Endothelial cell of umbilical vein (primary cell): ENCODE measurements around the gene CCNK. TPM values are rescaled to one million over a fixed set of nuclear protein-coding genes. Genes with fewer than 3 reads are reported as not detected.

ENCODE experiments used
- BruUV-seq: library from RNA; stranded (reverse); fragments of 400-500 nt; replicated peaks from 2 replicates; lab custom pipeline; 2021; lab: Mats Ljungman, UMichigan
- CTCF ChIA-PET: fragments of 300-600, 350-600 bp; sonication (Branson Sonifier 250); formaldehyde crosslinking; loops from one replicate; lab custom pipeline; 2021; ENCODE audit warnings: antibody characterized with exemption, inconsistent platforms; lab: Charles Lee
- POLR2A ChIA-PET: fragments of 300-600, 350-600 bp; sonication (Branson Sonifier 250); formaldehyde crosslinking; loops from one replicate; lab custom pipeline; 2021; ENCODE audit warnings: antibody characterized with exemption, inconsistent platforms; lab: Charles Lee
- DNase-seq: peaks from one replicate; pipeline ENCODE4 v3.0.0-alpha.2; 2011; ENCODE audit warnings: low read depth, low spot score
- FAIRE-seq: peaks from 2 replicates; lab custom pipeline; 2011; peaks lifted over from hg19 to GRCh38; lab: Jason Lieb, UNC
- H2AFZ ChIP-seq: 2 replicates; pipeline ENCODE4 v1.6.0; 2012; ENCODE audit warnings: low read depth, low read length, control low read depth, inconsistent platforms
- H3K27ac ChIP-seq: 2 replicates; pipeline ENCODE4 v1.5.1; 2011; ENCODE audit warnings: low read depth, mild to moderate bottlenecking, control low read depth, low read length, moderate library complexity; ENCODE audit not compliant: insufficient read depth
- H3K27me3 ChIP-seq, 2 experiments: 2 replicates each; pipeline versions ENCODE4 v1.6.0 to v1.6.1; 2011; ENCODE audit warnings: low read length in 2 of 2, mixed read lengths in 1 of 2; ENCODE audit not compliant: control insufficient read depth in 2 of 2, insufficient read depth in 2 of 2
- H3K36me3 ChIP-seq, 2 experiments: 2 replicates in 1 of 2; 3 replicates in 1 of 2; pipeline ENCODE4 v1.5.1; 2011; ENCODE audit warnings: low read length in 2 of 2, mild to moderate bottlenecking in 1 of 2, moderate library complexity in 1 of 2; ENCODE audit not compliant: control insufficient read depth in 2 of 2, insufficient read depth in 2 of 2; ENCODE audit errors: extremely low read depth in 1 of 2
- H3K4me1 ChIP-seq: 3 replicates; pipeline ENCODE4 v1.5.1; 2011; ENCODE audit warnings: mild to moderate bottlenecking, low read length; ENCODE audit not compliant: control insufficient read depth, insufficient read depth; ENCODE audit errors: extremely low read depth
- H3K4me2 ChIP-seq: 2 replicates; pipeline ENCODE4 v1.6.1; 2011; ENCODE audit warnings: low read length, control low read depth, mixed read lengths; ENCODE audit not compliant: insufficient read depth
- H3K4me3 ChIP-seq, 3 experiments: fragments of 200-600 bp in 1 of 3; sonication (generic), shearing (Covaris generic) in 1 of 3; replicated peaks in 1 of 3; 2 replicates each; pipeline ENCODE4 v1.5.1; 2011 to 2016; ENCODE audit warnings: control low read depth in 3 of 3, low read length in 3 of 3, mild to moderate bottlenecking in 2 of 3, inconsistent platforms in 1 of 3, low read depth in 1 of 3, moderate library complexity in 1 of 3; ENCODE audit not compliant: insufficient read depth in 1 of 3
- H3K79me2 ChIP-seq: 2 replicates; pipeline ENCODE4 v1.6.0; 2012; ENCODE audit warnings: low read length, inconsistent platforms; ENCODE audit not compliant: control insufficient read depth, insufficient read depth
- H3K9ac ChIP-seq: replicated peaks from 2 replicates; pipeline ENCODE3; 2011; ENCODE audit warnings: low read length, control low read depth; ENCODE audit not compliant: insufficient read depth; ENCODE audit errors: extremely low read depth
- H3K9me1 ChIP-seq: replicated peaks from 3 replicates; pipeline ENCODE4 v1.6.0; 2011; ENCODE audit warnings: mild to moderate bottlenecking, low read length; ENCODE audit not compliant: control insufficient read depth, insufficient read depth; ENCODE audit errors: extremely low read depth
- H3K9me3 ChIP-seq: replicated peaks from 2 replicates; pipeline ENCODE4 v1.5.1; 2012; ENCODE audit warnings: low read length, inconsistent platforms; ENCODE audit not compliant: control insufficient read depth, insufficient read depth
- H4K20me1 ChIP-seq: replicated peaks from 2 replicates; pipeline ENCODE3; 2011; ENCODE audit warnings: mild to moderate bottlenecking, low read length; ENCODE audit not compliant: control insufficient read depth, insufficient read depth; ENCODE audit errors: extremely low read depth
- EZH2 ChIP-seq: IDR thresholded peaks from 2 replicates; pipeline ENCODE4 v1.6.1; 2012; ENCODE audit warnings: borderline replicate concordance, low read depth, mild to moderate bottlenecking, moderate library complexity, low read length, inconsistent platforms; ENCODE audit not compliant: severe bottlenecking
- FOS ChIP-seq: IDR thresholded peaks from 2 replicates; pipeline ENCODE4 v1.6.1; 2011; ENCODE audit warnings: mild to moderate bottlenecking, low read length, moderate library complexity, borderline replicate concordance; ENCODE audit not compliant: insufficient read depth
- GATA2 ChIP-seq: IDR thresholded peaks from 2 replicates; pipeline ENCODE4 v1.7.0; 2011; ENCODE audit warnings: low read depth, mild to moderate bottlenecking, moderate library complexity, mixed read lengths, low read length; ENCODE audit not compliant: insufficient read length, insufficient read depth
- JUN ChIP-seq: IDR thresholded peaks from 2 replicates; pipeline ENCODE4 v1.6.1; 2011; ENCODE audit warnings: borderline replicate concordance, low read depth; ENCODE audit not compliant: insufficient read length, insufficient read depth
- MYC ChIP-seq: IDR thresholded peaks from one replicate; pipeline ENCODE4 v1.6.1; 2011; ENCODE audit warnings: mild to moderate bottlenecking, low read depth, low read length
- POLR2A ChIP-seq: IDR thresholded peaks from 2 replicates; pipeline ENCODE4 v1.6.1; 2012; ENCODE audit warnings: low read depth, mild to moderate bottlenecking, control low read depth, low read length
- POLR2AphosphoS5 ChIP-seq: IDR thresholded peaks from 2 replicates; pipeline ENCODE4 v1.6.1; 2012; ENCODE audit warnings: low read depth, mild to moderate bottlenecking, control low read depth, low read length, moderate library complexity; ENCODE audit not compliant: insufficient read depth
- dilution Hi-C: fragments of 300-500 bp; cut with MboI; formaldehyde crosslinking; loops from one replicate; pipeline ENCODE4 v1.15.0; 2019; ENCODE audit warnings: low sequenced_read_pairs; ENCODE audit not compliant: extremely low pct_ligation_motif_present
- intact Hi-C: fragments of 100-400 bp; cut with micrococcal nuclease; formaldehyde crosslinking; loops from one replicate; pipeline ENCODE4 v1.10.0; 2022
- polyA plus RNA-seq, 4 experiments: library from polyadenylated mRNA; depleted of rRNA in 3 of 4; stranded (reverse) in 3 of 4; unstranded in 1 of 4; fragments of >200 nt; gene quantifications; 2 replicates each; pipeline versions ENCODE4 v1.2.1 to v1.2.3, GENCODE V29; 2011 to 2012; ENCODE audit warnings: missing spikeins in 1 of 4
- total RNA-seq: library from RNA; stranded (reverse); gene quantifications from 2 replicates; pipeline ENCODE4 v1.2.3, GENCODE V29; 2021
- TF ChIP-seq, protein P1 (sequence below): IDR thresholded peaks from 2 replicates; pipeline ENCODE4 v1.6.1; 2011; ENCODE audit not compliant: insufficient read depth, insufficient read length
- TF ChIP-seq, protein P2 (sequence below), 2 donors: IDR thresholded peaks; 1 replicate in 1 of 2; 2 replicates in 1 of 2; pipeline ENCODE4 v1.5.1; 2011; ENCODE audit warnings: low read length in 2 of 2, mild to moderate bottlenecking in 2 of 2, moderate library complexity in 2 of 2, control low read depth in 1 of 2, inconsistent platforms in 1 of 2, low read depth in 1 of 2; ENCODE audit not compliant: insufficient read depth in 1 of 2; ENCODE audit errors: extremely low read depth in 1 of 2

CCNK gene
- total and polyA plus RNA-seq, 2 donors (not counting 3 experiments of a cell fraction or from before 2014, with no cell fraction given) = 11.9 to 59.3 TPM

DNA sequence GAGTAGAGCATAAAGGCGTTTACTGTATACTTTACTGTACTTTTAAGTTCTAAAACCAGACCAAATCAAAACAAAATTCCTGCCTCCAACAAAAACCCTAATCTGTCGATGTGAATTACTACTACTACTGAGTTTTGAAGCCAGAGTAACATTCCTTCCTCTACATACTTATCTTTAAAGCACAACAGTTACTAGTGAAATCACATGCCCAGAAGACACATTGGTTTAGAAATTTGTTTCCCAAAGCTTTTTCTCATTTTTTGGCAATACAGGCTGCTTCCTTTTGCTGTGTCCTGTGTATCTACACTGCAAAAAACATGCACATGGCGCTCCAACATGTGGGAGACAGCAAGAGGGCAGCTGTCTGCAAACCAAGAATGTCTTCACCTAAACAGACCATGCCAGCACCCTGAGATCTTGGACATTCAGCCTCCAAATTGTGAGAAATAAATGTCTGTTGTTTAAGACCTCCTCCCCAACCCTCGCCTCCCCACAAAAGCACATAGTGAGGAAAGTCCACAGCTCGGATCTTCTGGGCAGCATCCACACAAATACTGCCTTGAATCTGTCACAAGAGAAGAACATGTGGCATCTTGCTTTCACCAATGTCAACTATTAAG lies 21.6 kb upstream of the CCNK start:
- H3K4me1 ChIP-seq = peaks cover 2% of the 10 kb centered on the region
- no peaks in the 10 kb centered on the region for H3K9me3 ChIP-seq
- dilution Hi-C loops = no loop called here
- no peak for DNase-seq
- H3K27ac ChIP-seq = no peak overlapping the region
- no peak overlapping the region for H3K4me2 ChIP-seq
- intact Hi-C loops = no loop called here
- ChIA-PET CTCF (no interaction called here), POLR2A (no interaction called here)
- H3K9ac ChIP-seq = no peak overlapping the region
- H4K20me1 ChIP-seq = no peaks in the 10 kb centered on the region
- H3K36me3 ChIP-seq = peaks cover 13 to 17% of the 10 kb centered on the region in 2 experiments
- H3K27me3 ChIP-seq = no peaks in the 10 kb centered on the region
- no peaks in the 10 kb centered on the region for H3K9me1 ChIP-seq
- no TSS peak for BruUV-seq
- TF ChIP-seq MYC = no peak
- no peak overlapping the region for H2AFZ ChIP-seq
- peaks cover 1% of the 10 kb centered on the region for H3K79me2 ChIP-seq
- no peak overlapping the region for H3K4me3 ChIP-seq
- FAIRE-seq = no peak

DNA sequence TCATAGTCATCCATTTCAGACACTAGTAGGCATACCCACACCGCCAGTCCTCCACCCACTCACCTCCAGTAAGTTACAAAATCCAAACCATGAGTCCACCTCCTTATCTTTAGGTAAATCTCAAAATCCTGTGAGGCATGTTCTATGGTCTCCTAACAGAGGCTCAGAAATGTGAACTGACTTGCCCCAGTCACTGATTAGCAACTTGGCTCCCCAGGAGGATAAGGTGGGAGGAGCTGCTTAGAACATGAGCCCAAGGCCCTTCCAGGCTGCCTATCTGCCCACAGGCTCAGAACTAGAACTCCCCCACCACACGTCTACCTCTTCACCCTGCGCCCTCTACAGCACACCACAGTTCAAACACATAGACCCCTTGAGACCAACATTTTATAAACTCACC lies 20.4 kb upstream of the CCNK start:
- intact Hi-C loops = no loop called here
- no TSS peak for BruUV-seq
- Histone ChIP-seq H3K4me2 (no peak overlapping the region), H3K4me3 (no peak overlapping the region), H3K36me3 (peaks cover 13 to 15% of the 10 kb centered on the region in 2 experiments), H3K9ac (no peak overlapping the region), H3K9me3 (no peaks in the 10 kb centered on the region), H3K27ac (no peak overlapping the region), H4K20me1 (no peaks in the 10 kb centered on the region), H3K27me3 (no peaks in the 10 kb centered on the region), H3K9me1 (no peaks in the 10 kb centered on the region), H2AFZ (no peak overlapping the region), H3K4me1 (no peaks in the 10 kb centered on the region), H3K79me2 (peaks cover 2% of the 10 kb centered on the region)
- ChIA-PET POLR2A (no interaction called here), CTCF (interaction anchor here (0.9 to 1.1 kb wide), 2 partner anchors 11 to 69 kb away, joined by 3 read pairs; no protein-coding TSS in a partner anchor)
- dilution Hi-C loops = no loop called here
- FAIRE-seq = no peak
- TF ChIP-seq POLR2AphosphoS5 (no peak), POLR2A (no peak), GATA2 (no peak), JUN (no peak), EZH2 (no peak), MYC (no peak), FOS (no peak)
- TF ChIP-seq, protein P1, sequence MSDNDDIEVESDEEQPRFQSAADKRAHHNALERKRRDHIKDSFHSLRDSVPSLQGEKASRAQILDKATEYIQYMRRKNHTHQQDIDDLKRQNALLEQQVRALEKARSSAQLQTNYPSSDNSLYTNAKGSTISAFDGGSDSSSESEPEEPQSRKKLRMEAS = no peak
- TF ChIP-seq, protein P2, sequence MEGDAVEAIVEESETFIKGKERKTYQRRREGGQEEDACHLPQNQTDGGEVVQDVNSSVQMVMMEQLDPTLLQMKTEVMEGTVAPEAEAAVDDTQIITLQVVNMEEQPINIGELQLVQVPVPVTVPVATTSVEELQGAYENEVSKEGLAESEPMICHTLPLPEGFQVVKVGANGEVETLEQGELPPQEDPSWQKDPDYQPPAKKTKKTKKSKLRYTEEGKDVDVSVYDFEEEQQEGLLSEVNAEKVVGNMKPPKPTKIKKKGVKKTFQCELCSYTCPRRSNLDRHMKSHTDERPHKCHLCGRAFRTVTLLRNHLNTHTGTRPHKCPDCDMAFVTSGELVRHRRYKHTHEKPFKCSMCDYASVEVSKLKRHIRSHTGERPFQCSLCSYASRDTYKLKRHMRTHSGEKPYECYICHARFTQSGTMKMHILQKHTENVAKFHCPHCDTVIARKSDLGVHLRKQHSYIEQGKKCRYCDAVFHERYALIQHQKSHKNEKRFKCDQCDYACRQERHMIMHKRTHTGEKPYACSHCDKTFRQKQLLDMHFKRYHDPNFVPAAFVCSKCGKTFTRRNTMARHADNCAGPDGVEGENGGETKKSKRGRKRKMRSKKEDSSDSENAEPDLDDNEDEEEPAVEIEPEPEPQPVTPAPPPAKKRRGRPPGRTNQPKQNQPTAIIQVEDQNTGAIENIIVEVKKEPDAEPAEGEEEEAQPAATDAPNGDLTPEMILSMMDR (IDR thresholded peaks at IDR 0.05; ENCODE audit: extremely low read depth in 1 of 2, insufficient read depth in 1 of 2, low read depth in 1 of 2, low read length in 2 of 2) = no peak
- DNase-seq = no peak
